Activated CD4-positive, alpha-beta T cell treated with anti-CD3 and anti-CD28 coated beads for 48 hours (primary cell): ENCODE measurements around the gene MT1H.
"Not testable (repeated sequence)": the region's sequence is repeated elsewhere in the genome, so short reads cannot be mapped to it uniquely, and the experiment has no call there.

Source experiments
- DNase-seq: peaks from one replicate; pipeline ENCODE4 v3.0.0-alpha.2; 2020

Gene MT1H

DNA sequence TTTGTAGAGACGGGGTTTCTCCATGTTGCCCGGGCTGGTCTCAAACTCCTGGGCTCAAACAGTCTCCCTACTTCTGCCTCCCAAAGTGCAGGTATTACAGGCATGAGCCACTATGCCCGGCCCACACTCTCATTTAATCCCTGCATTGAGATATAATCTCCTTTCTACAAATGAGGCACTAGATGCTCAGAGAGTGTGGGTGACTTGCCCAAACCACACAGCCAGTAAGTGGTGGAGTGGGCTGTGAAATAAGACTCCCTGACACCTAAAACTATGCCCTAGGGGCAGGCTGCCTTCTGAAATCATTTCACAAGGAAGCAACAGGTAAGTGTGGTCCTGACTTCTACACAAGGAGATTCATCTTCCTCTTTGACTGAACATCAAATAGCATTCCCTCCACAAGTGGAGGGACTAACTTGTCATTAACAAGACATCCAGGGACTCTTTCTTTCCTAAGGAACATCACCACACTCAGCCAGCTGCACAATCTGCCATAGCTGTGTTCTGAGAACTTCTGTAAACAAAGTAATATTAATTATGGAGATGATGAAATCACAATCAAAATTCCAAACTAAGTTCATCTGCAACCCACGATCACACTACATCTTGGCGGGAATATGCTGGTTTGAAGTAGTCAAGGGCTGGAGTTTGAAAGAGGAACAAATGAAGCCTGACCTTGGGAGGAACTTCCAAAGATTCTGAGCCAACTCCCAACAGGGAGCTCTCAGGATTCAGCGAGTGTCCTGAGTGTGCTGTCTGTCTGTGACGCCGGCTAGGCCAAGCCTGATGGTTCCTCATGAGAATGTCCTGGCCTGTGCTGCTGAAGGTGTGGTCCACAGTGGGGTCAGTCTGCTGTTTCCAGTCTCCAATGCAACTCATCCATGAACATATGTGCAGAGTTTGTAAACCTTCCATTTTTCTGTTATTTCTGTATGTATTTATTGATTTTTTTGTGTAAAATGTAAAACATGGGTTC, 4.0 kb upstream of the MT1H start:
- not testable (repeated sequence) for DNase-seq

DNA sequence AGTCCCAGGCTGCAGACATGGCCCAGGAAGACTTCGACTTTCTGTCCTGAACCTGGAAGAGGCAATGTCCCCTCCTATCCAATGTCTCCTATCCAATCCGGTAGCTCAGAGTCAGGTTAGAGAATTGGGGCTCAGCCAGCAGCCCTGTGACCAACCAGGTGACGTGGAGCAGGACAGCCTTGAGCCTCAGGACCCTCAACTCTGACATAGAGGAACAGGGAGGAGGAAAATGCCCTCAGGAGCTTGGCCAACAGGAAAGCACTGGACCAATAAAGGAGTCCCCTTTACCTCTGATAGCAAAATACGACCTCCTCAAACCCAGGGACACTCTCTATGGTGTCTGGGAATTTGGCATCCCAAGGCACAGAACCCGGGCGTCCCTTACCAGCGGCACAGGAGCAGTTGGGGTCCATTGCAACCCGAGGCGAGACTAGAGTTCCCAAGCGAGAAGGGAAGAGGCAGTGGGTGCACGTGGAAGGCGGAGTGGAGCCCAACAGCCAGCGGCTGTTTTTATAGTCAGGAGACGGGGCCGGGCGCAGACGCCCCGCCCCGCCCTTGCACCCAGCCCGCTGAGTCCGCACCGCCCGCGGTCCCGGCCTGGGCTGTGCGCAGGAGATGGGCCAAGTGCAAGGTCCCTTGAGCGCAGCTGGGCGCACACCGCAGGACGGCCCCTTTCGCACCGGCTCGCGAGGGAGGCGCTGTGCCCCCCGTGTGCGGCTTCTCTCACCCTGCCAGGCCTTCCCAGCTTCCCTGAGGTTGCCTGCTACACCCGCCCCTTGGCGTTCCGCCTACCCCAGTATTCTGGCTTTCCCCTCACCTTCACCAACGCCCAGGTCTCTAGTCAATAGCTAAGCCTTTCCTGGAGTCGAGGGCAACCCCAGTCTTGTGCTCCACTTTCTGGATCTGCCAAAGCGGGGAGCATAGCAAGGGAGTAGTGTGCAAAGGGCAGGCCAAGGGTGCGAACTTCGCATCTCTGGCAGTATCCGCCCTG, 1.7 kb upstream of the MT1H start, which contains the start of gene MT1G:
Gene MT1G, minus strand, starts transcription at position 485 of the 991 bp plus-strand sequence. Its CDS starts 72 bp downstream, at position 413.
- DNase-seq = peak; percentile 67

DNA sequence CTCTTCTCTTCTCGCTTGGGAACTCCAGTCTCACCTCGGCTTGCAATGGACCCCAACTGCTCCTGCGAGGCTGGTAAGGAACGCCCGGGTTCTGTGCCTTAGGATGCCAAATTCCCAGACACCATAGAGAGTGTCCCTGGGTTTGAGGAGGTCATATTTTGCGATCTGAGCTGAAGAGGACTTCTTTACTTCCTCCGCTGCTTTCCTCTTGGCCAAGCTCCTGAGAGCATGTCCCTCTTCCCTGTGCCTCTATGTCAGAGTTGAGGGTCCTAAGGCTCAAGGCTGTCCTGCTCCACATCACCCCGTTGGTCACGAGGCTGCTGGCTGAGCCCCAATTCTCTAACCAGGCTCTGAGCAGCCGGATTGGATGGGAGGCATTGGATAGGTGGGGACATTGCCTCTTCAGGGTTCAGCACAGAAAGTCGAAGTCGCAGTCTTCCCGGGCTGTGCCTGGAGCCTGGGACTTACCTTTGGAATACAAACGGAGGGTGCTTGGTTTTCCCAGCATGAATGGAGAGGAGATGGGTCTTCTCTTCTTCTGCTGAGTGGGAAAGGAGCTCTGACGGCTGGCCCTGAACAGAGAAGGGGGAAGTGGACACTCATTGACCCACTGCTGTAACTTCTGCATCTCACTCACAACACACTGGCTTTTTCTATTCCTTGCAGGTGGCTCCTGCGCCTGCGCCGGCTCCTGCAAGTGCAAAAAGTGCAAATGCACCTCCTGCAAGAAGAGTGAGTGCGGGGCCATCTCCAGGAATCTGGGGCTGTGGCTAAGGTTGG, 416 bp downstream of the MT1H start:
- DNase-seq = no peak

DNA sequence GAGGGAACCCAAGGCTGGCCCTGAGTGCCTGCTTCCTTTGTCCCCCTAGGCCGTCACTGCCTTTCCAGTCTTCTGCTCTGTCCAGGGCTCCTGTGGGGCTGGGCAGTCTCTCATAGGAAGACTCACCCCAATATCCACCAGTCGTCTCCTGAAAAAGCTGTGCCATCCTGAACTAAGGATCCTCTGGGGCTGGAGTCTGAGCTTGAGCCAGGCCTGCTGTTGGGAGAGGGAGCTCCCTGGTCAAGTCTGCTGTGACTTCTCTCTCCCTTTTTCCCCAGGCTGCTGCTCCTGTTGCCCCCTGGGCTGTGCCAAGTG, 963 bp downstream of the MT1H start:
- DNase-seq = no peak

DNA sequence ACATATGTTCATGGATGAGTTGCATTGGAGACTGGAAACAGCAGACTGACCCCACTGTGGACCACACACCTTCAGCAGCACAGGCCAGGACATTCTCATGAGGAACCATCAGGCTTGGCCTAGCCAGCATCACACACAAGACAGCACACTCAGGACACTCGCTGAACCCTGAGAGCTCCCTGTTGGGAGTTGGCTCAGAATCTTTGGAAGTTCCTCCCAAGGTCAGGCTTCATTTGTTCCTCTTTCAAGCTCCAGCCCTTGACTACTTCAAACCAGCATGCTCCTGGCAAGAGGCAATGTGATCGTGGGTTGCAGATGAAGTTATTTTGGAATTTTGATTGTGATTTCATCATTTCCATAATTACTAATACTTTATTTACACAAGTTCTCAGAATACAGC, 2.1 kb downstream of the MT1H start:
- DNase-seq = not testable (repeated sequence)

DNA sequence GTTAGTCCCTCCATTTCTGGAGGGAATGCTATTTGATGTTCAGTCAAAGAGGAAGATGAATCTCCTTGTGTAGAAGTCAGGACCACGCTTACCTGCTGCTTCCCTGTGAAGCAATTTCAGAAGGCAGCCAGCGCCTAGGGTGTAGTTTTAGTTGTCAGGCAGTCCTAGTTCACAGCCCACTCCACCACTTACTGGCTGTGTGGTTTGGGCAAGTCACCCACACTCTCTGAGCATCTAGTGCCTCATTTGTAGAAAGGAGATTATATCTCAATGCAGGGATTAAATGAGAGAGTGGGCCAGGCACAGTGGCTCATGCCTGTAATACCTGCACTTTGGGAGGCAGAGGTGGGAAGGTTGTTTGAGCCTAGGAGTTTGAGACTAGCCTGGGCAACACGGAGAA, 2.6 kb downstream of the MT1H start:
- DNase-seq = not testable (repeated sequence)

DNA sequence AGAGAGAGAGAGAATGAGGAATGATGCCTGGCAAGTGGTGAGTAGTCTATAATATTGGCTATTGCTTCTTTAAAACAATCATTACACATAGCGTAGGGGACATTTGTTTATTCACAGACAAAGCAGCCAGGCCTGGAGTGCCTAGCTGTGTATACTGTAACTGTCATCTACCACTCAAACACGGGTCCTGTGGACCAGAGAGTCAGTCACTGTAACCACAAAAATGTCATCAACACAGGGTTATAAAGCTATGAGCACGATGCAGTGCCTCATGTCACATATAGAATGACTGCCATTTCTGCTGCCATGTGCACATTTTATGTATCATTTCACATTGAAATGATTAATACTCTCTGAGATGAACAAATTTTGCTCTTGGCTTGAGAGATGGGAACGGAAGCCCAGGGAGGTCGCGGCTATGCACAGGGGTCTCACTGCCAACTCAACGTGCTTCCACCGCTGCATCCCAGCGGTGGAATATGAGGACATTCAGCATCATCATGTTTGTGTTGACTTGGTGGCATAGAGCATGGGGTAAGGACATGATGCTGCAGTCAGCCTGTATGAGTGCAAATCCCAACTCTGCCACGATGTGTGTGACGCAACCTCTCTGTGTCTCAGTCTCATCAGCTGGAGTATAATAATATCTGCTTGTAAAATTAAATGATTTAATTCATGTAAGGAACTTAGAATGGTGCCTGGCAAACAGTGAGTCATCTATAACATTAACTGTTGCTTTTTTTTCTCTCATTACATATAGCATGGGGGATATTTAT, 3.3 kb downstream of the MT1H start:
- no peak for DNase-seq

DNA sequence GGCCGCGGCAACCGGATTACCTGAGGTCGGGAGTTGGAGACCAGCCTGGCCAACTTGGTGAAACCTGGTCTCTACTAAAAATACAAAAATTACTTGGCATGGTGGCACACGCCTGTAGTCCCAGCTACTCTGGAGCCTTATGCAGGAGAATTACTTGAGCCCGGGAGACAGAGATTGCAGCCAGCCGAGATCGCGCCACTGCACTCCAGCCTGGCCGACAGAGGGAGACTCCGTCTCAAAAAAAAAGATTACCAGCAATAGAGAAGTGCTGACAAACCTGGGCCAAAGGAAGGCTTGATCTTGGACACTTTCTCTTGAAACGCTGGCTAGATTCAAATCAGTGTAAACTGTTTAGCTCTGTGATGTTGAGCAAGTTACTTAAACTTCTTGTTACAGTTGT, 4.3 kb downstream of the MT1H start:
- DNase-seq = peak; percentile 49

DNA sequence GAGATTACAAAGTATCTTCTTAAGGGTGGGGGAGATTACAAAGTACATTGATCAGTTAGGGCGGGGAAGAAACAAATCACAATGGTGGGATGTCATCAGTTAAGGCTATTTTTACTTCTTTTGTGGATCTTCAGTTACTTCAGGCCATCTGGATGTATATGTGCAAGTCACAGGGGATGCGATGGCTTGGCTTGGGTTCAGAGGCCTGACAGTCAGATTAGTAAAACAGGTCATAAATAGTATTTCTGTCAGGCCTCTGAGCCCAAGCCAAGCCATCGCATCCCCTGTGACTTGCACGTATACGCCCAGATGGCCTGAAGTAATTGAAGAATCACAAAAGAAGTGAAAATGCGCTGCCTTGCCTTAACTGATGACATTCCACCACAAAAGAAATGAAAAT, 5.0 kb downstream of the MT1H start:
- not testable (repeated sequence) for DNase-seq

DNA sequence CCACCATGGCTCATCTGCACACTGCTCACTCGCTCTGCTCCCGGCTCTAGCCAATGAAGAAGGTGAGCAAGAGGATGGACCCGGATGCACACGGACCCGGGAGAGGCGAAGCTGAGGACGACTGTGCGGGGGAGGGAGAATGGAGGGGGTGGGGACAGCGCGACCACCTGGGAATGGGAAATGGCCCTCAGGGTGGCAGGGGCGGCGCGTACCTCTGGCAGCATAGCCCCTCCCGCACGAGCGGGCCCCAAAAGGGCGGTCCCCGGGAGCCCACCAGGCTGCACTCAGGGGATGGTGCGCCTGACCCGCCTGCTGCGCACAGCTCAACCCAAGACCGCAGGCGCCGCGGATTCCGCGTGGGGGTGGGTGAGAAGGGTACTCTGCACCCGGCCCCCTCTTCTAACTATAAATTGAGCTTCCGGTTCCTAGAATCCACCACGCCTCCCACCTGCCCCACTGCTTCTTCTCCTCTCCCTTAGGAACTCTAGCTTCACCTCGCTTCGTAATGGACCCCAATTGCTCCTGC, 6.1 kb downstream of the MT1H start:
- peak; percentile 68 for DNase-seq

DNA sequence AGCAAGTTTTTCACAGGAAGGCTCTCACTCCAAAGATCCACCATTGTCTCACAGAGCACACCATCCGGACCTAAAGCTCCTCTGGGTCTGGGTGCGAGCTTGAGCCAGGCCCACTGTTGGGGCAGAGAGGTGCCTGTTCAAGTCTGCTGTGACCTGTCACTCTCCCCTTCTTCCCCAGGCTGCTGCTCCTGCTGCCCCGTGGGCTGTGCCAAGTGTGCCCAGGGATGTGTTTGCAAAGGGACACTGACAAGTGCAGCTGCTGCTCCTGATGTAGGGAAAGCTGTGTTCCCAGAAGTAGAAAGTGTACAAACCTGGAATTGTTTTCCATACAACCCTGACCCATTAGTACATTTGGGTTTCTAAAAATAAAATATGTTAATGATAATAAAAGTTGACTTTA, 7.9 kb downstream of the MT1H start:
- no peak for DNase-seq

DNA sequence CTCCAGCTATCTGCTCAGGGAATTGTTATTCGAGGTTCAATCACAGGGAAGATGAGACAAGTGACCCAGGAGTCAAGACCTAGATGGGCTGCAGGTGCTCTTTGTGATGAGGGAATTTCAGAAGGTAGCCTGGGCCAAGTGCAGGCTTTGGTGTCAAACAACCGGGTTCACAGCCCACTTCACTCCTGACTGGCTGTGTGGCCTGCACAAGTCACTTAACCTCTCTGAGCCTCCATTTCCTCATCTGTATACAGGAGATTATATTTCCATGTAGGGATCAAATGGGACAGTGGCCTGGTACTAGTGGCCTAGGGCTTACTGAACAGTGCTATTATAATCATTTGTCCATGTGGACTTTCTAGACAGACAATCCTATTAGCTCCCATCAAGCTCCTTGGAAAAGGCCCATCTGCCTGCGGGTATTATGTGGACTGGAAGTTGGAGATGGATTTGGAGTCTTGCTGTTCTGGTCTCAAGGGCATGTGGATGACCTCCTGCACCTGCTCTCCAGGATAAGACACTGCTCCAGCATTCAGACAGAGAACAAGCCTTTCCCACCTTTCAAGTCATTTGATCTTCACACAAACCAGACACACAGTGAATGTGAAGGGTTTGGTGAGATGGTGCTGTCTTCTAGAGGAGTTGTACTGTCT, 9.6 kb downstream of the MT1H start:
- no peak for DNase-seq

DNA sequence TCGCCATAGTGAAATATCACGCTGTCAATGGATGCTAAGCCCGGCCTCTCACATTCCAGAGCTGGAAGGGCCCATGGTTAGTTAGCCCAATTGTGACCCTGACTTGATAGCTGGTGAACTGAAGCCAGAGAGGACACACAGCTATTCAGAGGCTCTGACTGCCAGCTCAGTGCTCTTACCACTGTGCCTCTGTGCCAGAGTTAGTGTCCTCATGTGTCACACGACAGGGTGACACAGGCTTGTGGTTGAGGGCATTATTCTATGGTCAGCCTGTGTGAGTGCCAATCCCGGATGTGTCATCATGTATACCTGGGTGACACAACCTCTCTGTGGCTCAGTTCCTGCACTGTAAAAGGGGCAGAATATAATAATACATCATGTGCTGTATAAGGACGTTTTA, 10.2 kb downstream of the MT1H start:
- peak; percentile 42 for DNase-seq

DNA sequence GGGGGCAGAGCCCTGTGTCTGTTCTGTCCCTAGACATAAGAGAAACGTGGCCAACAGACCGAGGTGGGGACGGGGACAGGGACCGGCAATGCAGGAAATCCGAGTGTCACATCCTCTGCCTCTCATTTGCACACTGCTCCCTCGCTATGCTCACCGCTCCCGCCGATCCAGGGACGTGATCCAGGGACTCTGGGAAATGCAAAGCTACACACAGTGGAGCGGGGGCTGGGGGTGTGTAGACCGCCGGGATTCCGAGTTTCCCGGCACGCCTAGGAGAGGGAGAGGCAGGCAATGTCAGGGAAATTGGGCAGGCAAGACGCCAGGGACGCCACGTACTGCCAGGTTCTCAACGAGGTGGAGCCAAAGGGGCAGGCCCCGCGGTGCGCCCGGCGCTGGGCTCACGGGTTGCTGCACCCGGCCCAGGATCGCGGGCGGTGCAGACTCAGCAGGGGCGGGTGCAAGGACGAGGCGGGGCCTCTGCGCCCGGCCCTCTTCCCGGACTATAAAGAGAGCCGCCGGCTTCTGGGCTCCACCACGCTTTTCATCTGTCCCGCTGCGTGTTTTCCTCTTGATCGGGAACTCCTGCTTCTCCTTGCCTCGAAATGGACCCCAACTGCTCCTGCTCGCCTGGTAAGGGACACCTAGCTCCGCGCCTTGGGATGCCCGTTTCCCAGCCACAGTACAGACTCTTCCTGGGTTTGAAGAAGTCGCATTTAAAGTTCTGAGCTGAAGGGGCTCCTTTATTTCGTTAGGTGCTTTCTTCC, 12.5 kb downstream of the MT1H start, which contains the start of gene MT1X:
Gene MT1X, plus strand, starts transcription at position 532 of the 764 bp plus-strand sequence. Its CDS starts 71 bp downstream, at position 603.
- peak; percentile 95 for DNase-seq

DNA sequence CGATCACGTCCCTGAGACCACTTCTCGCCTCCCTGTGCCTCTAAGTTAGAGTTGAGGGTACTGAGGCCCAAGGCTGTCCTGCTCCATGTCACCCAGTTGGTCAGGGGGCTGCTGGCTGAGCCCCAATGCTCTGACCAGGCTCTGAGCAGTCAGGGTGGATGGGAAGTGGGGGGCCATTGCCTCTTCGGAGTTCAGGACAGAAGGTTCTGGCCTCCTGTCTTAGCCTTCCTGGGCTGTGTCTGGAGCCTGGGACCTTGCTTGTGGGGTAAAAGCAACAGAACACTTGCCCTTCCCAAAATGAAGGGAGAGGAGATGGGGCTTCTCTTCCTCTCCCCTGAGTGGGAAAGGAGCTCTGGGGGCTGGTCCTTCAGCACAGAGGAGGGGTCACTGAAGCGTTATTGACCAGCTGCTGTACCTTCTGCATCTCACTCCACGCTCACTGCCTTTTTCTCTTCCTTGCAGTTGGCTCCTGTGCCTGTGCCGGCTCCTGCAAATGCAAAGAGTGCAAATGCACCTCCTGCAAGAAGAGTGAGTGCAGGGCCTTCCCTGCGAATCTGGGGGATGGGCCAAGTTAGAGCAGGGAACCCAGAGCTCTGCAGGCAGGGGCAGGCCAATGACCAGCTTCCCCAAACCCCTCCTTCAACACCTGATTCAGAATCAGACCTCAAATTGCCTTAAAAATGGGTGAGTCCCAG, 13.2 kb downstream of the MT1H start:
- peak; percentile 22 for DNase-seq

DNA sequence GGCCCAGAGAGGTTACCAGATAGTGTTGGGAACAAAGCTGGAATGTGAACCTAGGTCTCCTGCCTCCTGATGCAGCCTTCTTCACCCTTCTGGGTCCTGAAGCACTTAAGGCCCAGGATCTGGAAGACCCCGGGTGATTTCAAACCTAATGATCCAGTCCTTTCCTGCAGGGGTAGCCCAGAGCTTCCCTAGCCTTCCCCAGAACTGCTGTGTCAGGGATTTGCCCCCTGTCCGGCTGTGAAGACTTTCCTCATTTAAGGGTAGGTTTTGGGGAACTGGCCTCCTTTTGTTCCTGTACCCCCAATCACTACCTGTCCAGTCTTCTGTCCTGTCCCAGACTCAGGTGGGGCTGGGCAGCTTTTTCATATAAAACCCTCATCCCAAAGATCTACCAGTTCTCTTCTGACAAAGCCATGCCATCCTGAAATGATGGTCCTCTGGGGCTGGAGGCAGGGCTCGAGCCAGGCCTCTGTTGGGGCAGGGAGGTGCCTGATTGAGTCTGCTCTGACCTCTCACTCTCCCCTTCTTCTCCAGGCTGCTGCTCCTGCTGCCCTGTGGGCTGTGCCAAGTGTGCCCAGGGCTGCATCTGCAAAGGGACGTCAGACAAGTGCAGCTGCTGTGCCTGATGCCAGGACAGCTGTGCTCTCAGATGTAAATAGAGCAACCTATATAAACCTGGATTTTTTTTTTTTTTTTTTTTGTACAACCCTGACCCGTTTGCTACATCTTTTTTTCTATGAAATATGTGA, 14.0 kb downstream of the MT1H start:
- no peak for DNase-seq

DNA sequence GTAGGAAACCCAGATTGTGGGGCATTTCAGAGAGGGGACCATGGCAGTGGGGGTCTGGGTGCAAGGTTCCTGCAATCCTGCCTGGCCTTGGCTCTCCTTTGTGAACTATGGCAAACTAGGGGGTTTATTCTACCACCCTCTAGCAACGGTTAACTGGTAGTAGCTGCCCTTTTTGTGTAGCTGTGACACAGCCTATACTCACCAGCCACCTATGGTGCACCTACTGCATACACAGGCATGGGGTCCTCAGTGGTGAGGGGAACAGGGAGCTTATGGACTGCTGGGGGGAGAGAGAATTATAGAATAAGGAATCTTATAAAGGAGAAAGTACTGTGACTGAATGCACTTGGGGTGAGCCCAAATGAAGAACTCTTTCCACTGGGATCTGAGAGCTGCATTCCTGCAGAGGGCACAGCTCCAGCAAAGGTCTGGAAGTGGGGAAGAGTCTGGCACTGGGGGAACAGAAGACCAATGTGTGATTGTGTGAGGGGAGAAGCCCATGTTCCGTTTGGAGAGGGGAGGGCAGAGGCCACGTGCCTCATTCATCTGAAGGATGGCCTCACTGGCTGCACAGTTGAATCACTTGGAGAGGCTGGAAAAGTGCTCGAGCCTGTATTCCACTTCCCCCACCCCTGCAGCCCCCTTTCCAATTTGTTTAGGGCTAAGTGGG, 14.8 kb downstream of the MT1H start:
- DNase-seq = no peak
